Activated naive CD4-positive, alpha-beta T cell (primary cell): ENCODE measurements around the gene VSTM4.

Source experiments
- DNase-seq, 4 experiments: peaks; one replicate each; lab custom pipeline; 2025; lab: John Stamatoyannopoulos, UW

VSTM4 gene

GRCh38 chr10:49115015-49115795 is at the start of gene VSTM4:
Gene VSTM4, minus strand, starts transcription at chr10:49115522. Its CDS starts 37 bp downstream, at chr10:49115485.
- DNase-seq, result no peak

- peak in 1 of 4 experiments; percentile 10 for DNase-seq
These were observed 49.4 kb upstream of the VSTM4 start for GRCh38 chr10:49164559-49165188.

- DNase-seq, result no peak
These were observed 48.4 kb upstream of the VSTM4 start for GRCh38 chr10:49163741-49164140.

GRCh38 chr10:49162761-49163310 is 47.5 kb upstream of the VSTM4 start:
- DNase-seq, result no peak

GRCh38 chr10:49162063-49162462 is 46.7 kb upstream of the VSTM4 start:
- no peak for DNase-seq

- DNase-seq, result no peak
These were observed 46.2 kb upstream of the VSTM4 start for GRCh38 chr10:49161411-49161997.

- DNase-seq, result no peak
These were observed 45.5 kb upstream of the VSTM4 start for GRCh38 chr10:49160814-49161213.

GRCh38 chr10:49160110-49160509 is 44.8 kb upstream of the VSTM4 start:
- no peak for DNase-seq

GRCh38 chr10:49158915-49159314 is 43.6 kb upstream of the VSTM4 start:
- no peak for DNase-seq

- DNase-seq, result no peak
These were observed 43.1 kb upstream of the VSTM4 start for GRCh38 chr10:49158404-49158803.

- DNase-seq, result no peak
These were observed 41.9 kb upstream of the VSTM4 start for GRCh38 chr10:49157229-49157628.

GRCh38 chr10:49154641-49155040 is 39.3 kb upstream of the VSTM4 start:
- DNase-seq, result no peak

GRCh38 chr10:49153971-49154370 is 38.6 kb upstream of the VSTM4 start:
- DNase-seq, result no peak

- no peak for DNase-seq
These were observed 37.8 kb upstream of the VSTM4 start for GRCh38 chr10:49153115-49153514.

- no peak for DNase-seq
These were observed 37.3 kb upstream of the VSTM4 start for GRCh38 chr10:49152663-49153062.

- no peak for DNase-seq
These were observed 36.7 kb upstream of the VSTM4 start for GRCh38 chr10:49152037-49152436.

- DNase-seq, result no peak
These were observed 36.2 kb upstream of the VSTM4 start for GRCh38 chr10:49151481-49151880.

GRCh38 chr10:49151025-49151445 is 35.7 kb upstream of the VSTM4 start:
- DNase-seq, result no peak

GRCh38 chr10:49150426-49150825 is 35.1 kb upstream of the VSTM4 start:
- no peak for DNase-seq

- no peak for DNase-seq
These were observed 34.6 kb upstream of the VSTM4 start for GRCh38 chr10:49149881-49150280.

- DNase-seq, result no peak
These were observed 28.9 kb upstream of the VSTM4 start for GRCh38 chr10:49144058-49144720.

- DNase-seq, result no peak
These were observed 27.9 kb upstream of the VSTM4 start for GRCh38 chr10:49143249-49143648.
